ENCODE results near the gene BICD1. TPM values are rescaled to one million over a fixed set of nuclear protein-coding genes. Genes with fewer than 3 reads are reported as not detected.

Gene BICD1
- total RNA-seq, 4 donors from 2014 or later: 0.70 to 7.8 (median 2.8) TPM

DNA sequence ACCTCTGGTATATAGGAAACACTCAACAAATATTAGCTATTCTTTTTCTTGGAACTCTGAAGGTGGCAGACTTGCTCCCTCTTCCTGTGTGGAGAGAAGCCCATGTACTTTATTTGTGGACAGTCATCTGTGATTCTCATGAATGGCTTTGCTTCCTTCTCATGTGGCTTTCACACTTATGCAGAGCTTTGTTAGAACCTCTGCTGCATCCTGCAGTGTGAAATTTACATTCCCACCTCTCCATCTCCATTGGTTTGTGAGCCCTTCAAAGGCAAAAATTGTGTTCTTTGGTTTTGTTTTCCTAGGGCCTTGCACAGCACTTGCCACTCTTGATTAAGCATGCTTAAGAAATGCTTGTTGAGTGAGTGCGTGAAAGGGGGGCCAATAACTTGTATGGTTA, 51.9 kb downstream of the BICD1 start:
- 100% methylated on average over 1 of the region's 1 CpG for WGBS, 2 donors
- Histone ChIP-seq H3K4me3 (no peak overlapping the region), H3K27ac (no peak overlapping the region), H3K9me3 (no peaks in the 10 kb centered on the region), H3K36me3 (no peaks in the 10 kb centered on the region), H3K4me1 (no peaks in the 10 kb centered on the region), H3K27me3 (no peaks in the 10 kb centered on the region)
- TF ChIP-seq, protein P1, sequence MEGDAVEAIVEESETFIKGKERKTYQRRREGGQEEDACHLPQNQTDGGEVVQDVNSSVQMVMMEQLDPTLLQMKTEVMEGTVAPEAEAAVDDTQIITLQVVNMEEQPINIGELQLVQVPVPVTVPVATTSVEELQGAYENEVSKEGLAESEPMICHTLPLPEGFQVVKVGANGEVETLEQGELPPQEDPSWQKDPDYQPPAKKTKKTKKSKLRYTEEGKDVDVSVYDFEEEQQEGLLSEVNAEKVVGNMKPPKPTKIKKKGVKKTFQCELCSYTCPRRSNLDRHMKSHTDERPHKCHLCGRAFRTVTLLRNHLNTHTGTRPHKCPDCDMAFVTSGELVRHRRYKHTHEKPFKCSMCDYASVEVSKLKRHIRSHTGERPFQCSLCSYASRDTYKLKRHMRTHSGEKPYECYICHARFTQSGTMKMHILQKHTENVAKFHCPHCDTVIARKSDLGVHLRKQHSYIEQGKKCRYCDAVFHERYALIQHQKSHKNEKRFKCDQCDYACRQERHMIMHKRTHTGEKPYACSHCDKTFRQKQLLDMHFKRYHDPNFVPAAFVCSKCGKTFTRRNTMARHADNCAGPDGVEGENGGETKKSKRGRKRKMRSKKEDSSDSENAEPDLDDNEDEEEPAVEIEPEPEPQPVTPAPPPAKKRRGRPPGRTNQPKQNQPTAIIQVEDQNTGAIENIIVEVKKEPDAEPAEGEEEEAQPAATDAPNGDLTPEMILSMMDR (IDR thresholded peaks at IDR 0.05): no peak
- TF ChIP-seq POLR2A (IDR thresholded peaks at IDR 0.05): no peak
- intact Hi-C loops (cut with DNase I): no loop called here
- DNase-seq: no peak

GRCh38 chr12:32159381-32159780, 52.7 kb downstream of the BICD1 start:
- DNase-seq: no peak
- WGBS, 2 donors: 96 to 97% methylated on average over 6 of the region's 6 CpGs
- intact Hi-C loops (cut with DNase I): no loop called here
- Histone ChIP-seq H3K27me3 (no peaks in the 10 kb centered on the region), H3K36me3 (no peaks in the 10 kb centered on the region), H3K9me3 (no peaks in the 10 kb centered on the region), H3K4me1 (no peaks in the 10 kb centered on the region), H3K4me3 (no peak overlapping the region), H3K27ac (no peak overlapping the region)
- TF ChIP-seq, protein P1 (IDR thresholded peaks at IDR 0.05): no peak
- TF ChIP-seq POLR2A (IDR thresholded peaks at IDR 0.05): no peak

DNA sequence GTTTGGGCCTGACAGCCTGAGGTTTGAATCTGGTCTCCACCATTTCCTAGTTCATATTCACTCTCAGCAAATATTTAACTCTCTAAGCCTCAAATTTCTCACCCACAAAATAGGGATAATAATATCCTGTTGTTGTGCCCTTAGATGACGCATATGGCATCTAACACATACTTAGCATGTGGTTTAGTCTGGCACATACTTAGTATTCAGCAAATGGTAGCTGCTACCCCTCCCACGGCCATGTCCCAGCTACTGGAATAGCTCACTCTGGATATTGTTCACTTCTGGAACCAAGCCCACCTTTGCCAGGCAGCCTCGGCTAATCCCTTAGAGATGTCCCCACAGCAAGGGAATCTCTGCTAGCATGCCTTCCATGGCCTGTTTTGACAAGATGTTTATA, 53.3 kb downstream of the BICD1 start:
- intact Hi-C loops (cut with DNase I): no loop called here
- WGBS, 2 donors: 56 to 81% methylated on average over 3 of the region's 3 CpGs
- Histone ChIP-seq H3K9me3 (no peaks in the 10 kb centered on the region), H3K4me3 (no peak overlapping the region), H3K27ac (no peak overlapping the region), H3K4me1 (no peaks in the 10 kb centered on the region), H3K27me3 (no peaks in the 10 kb centered on the region), H3K36me3 (no peaks in the 10 kb centered on the region)
- no peak for TF ChIP-seq POLR2A (IDR thresholded peaks at IDR 0.05)
- TF ChIP-seq, protein P1 (IDR thresholded peaks at IDR 0.05): no peak
- no peak for DNase-seq

DNA sequence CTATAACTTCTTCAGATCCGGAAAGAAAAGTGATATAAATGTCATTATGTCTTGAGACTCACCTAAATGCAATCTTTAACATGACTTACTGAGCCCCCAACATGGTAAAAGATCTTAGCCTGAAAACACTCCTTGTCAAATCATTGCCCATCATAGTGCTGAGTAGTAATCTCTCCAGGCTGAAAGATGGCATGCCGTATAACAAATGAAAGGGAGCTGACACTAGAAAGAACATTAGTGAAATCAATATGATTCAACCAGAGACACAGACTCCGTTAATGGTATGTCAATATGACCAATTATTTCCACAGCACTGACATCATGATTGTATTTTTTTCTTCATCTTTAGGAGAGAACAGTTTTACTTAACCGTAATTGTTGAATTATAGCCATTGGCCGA, 54.4 kb downstream of the BICD1 start:
- H3K9me3 ChIP-seq: no peaks in the 10 kb centered on the region
- no peaks in the 10 kb centered on the region for H3K27me3 ChIP-seq
- TF ChIP-seq, protein P1 (IDR thresholded peaks at IDR 0.05): no peak
- no peak for TF ChIP-seq POLR2A (IDR thresholded peaks at IDR 0.05)
- DNase-seq: no peak
- 90 to 91% methylated on average over 5 of the region's 5 CpGs for WGBS, 2 donors
- intact Hi-C loops (cut with DNase I): no loop called here
- H3K36me3 ChIP-seq: no peaks in the 10 kb centered on the region
- no peaks in the 10 kb centered on the region for H3K4me1 ChIP-seq
- no peak overlapping the region for H3K4me3 ChIP-seq
- no peak overlapping the region for H3K27ac ChIP-seq

DNA sequence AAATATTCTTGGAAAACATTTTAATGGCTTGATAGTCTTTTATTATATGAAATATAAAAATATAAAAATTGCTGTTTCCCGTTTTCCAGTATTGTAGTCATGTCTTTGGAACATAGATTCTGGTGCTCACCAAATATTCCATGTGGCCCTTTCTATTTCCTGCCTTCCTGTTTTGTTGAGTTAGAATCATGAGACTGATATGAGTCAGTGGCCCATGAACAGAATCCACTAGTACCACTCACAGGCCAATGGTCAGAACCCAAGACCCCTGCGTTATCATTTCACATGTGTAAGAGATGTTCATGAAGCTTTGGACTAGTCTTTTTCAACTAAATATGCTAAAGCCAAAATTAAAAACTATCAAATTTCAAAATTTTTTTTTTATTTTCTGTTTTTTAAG, 56.9 kb downstream of the BICD1 start:
- Histone ChIP-seq H3K4me1 (no peaks in the 10 kb centered on the region), H3K4me3 (no peak overlapping the region), H3K27me3 (no peaks in the 10 kb centered on the region), H3K9me3 (no peaks in the 10 kb centered on the region), H3K27ac (no peak overlapping the region), H3K36me3 (no peaks in the 10 kb centered on the region)
- no peak for DNase-seq
- WGBS, 2 donors: 92 to 95% methylated on average over 2 of the region's 2 CpGs
- TF ChIP-seq POLR2A (IDR thresholded peaks at IDR 0.05): no peak
- TF ChIP-seq, protein P1 (IDR thresholded peaks at IDR 0.05): no peak
- intact Hi-C loops (cut with DNase I): no loop called here

Measured in esophagus squamous epithelium (tissue), 5 donors.